DMS79 treated with DMSO at 0.1 percent for 48 hours (cell line): ENCODE results near the gene ARMC7.
"Not testable (repeated sequence)": the region's sequence is repeated elsewhere in the genome, so short reads cannot be mapped to it uniquely, and the experiment has no call there.

Experiments used
- DNase-seq: peaks from one replicate; lab custom pipeline; 2025; lab: John Stamatoyannopoulos, UW

ARMC7 gene

GRCh38 chr17:75109407-75110233 lies at the start of gene ARMC7:
ARMC7 (plus strand) TSS chr17:75109969; CDS start chr17:75110289, 320 bp downstream.
- peak; percentile 73 for DNase-seq

- DNase-seq, result no peak
Observed at GRCh38 chr17:75060434-75061054, 49.2 kb upstream of the ARMC7 start.

GRCh38 chr17:75061055-75061438 lies 48.7 kb upstream of the ARMC7 start:
- no peak for DNase-seq

GRCh38 chr17:75061618-75062017 lies 48.2 kb upstream of the ARMC7 start:
- no peak for DNase-seq

DNA sequence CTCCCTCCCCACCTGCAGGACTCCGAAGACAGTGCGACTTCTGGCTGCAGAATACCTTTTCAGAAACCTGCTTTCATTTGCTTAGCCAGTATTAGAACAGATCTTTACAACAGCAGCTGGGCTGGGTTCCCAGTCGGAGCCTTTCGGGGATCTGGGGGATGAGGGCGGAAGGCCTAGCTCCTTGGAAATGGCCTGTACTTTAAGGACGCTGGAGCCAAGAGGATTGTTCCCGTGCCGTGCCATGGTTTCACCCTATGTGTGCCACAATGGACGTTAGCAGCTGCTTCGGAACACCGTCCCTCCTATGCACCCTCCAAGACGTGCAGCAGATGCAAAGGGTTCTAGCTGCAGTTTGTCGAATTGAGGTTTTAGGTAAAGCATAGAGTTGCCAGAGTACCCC lies 46.6 kb upstream of the ARMC7 start:
- no peak for DNase-seq

GRCh38 chr17:75063626-75064025 lies 46.1 kb upstream of the ARMC7 start:
- no peak for DNase-seq

GRCh38 chr17:75064040-75064439 lies 45.7 kb upstream of the ARMC7 start:
- DNase-seq, result no peak

GRCh38 chr17:75064460-75064859 lies 45.3 kb upstream of the ARMC7 start:
- DNase-seq, result no peak

- no peak for DNase-seq
Observed at GRCh38 chr17:75064867-75065561, 44.8 kb upstream of the ARMC7 start.

DNA sequence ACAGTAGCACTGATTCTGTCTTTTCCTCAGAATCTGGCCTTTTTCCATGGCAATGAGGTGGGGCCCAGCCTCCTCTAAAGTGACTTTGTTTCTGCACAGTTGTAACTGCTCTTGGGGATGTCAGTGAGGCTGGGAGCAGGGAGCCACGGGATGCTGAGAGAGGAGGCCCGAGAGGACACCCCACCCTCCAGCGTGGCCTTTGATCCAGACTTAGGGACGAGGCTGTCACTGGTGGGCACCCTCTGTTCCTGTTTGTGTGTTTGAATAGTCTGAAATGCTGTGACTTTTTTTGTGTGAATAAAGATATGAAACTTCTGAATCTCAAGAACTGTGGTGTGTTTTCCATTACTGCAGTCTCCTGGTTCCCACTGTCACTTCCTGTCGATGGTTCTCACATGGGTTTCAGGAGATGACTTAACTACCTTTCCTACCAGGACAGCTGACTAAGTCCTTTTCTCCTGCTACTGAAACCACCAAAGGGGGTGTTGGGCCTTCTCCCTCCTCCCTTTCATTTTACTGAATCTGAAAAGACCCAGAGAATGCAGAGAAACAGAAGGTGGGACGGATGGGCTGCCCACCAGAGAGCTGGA lies 44.1 kb upstream of the ARMC7 start:
- DNase-seq, result no peak

- DNase-seq, result no peak
Observed at GRCh38 chr17:75067856-75068255, 41.9 kb upstream of the ARMC7 start.

DNA sequence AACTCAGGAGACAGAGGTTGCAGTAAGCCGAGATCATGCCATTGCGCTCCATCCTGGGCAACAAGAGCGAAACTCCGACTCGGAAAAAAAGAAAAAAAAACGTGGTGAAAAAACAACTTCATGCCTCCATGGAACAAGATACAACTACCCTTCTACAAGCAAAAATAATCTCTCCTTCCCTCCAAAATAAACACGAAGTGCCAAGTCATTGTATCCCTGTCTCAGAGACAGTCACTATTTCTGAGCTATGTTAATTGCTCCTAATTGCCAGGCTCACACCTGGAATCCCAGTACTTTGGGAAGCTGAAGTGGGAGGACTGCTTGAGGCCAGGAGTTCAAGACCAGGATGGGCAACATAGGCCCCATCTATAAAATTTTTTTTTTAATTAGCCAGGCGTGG lies 41.0 kb upstream of the ARMC7 start:
- no peak for DNase-seq

DNA sequence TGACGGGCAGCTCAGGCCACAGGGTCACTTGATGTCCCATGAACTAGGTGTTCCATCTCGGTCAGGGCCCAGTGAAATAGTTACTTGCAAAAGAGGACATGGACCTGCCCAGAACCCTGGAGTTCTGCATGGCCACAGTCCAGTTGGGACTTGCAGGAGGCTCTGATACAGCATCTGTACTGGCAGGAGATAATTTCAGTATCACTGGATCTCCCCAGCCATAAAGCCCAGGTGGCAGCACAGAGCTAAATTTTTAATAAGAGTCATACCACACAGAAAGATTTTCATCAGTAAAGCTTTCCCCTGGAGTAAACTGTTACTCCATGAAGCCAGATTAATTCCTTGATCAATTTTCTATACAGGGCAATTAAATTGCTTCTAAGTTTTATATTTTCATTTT lies 40.0 kb upstream of the ARMC7 start:
- no peak for DNase-seq

- not testable (repeated sequence) for DNase-seq
Observed at GRCh38 chr17:75071478-75072271, 38.1 kb upstream of the ARMC7 start.

DNA sequence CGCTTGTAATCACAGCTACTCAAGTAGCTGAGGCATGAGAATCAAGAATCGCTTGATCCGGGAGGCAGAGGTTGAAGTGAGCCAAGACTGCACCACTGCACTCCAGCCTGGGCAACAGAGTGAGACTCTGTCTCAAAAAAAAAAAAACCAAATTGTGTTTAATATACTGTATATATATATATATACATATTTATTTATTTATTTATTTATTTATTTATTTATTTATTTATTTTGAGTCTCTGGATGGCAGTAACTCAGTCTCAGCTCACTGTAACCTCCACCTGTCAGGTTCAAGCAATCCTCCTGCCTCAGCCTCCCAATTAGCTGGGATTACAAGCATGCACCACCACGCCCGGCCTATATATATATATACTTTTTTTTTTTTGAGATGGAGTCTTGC lies 36.9 kb upstream of the ARMC7 start:
- DNase-seq, result not testable (repeated sequence)

- no peak for DNase-seq
Observed at GRCh38 chr17:75073618-75074047, 36.1 kb upstream of the ARMC7 start.

DNA sequence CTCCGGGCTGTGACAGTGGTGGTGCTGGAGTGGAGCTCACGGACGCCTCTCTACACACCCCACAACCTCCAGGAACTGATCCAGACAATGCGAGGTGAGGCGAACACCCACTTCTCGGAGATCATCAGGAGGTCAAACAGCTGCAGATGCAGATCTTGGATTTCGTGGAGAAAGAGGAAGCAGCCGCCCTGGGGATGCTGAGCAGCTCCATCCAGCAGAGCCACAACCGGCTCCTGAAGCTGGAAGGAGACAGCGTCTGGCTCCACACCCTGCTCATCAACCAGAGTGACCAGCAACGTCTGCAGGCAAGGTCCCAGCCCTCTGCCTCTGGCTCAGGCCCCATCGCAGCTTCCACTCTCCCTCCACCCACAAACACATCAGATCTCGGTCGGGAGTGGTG lies 35.2 kb upstream of the ARMC7 start:
- DNase-seq, result no peak

- no peak for DNase-seq
Observed at GRCh38 chr17:75075597-75076336, 34.0 kb upstream of the ARMC7 start.

DNA sequence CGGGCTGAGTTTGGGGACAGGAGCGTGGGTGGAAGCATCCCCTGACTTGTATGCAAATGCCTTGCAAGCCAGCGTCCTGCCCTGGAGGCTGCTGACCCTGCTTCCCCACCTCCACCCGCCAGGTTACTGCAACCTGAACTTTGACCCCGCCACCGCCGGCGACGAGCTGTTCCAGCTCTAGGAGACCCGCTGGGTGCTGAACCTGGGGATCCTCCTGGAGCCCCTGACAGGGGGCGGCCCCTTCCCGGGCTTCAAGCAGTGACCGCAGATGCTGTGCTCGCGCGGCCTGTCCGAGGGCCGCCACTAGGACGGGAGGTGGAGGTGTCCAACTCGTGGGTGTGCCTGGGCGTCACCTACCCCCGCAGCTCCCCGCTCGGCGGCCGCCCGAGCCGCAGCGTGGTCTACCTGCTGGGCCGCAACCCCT lies 32.7 kb upstream of the ARMC7 start:
- DNase-seq, result no peak

- no peak for DNase-seq
Observed at GRCh38 chr17:75077496-75078283, 32.1 kb upstream of the ARMC7 start.
